Spleen (tissue), 11 donors: Measurements from ENCODE around the gene PPM1H. TPM values are rescaled to one million over a fixed set of nuclear protein-coding genes. Genes with fewer than 3 reads are reported as not detected.

Experiments
- DNase-seq: peaks from one replicate; pipeline ENCODE4 v3.0.0-alpha.2; 2020
- H3K27ac ChIP-seq, 8 donors: fragments of 200-600 bp; sonication (generic) in 7 of 8; 1 replicate in 4 of 8; 2 replicates in 4 of 8; pipeline versions ENCODE4 v1.5.0 to v1.8.0; 2016 to 2021; ENCODE audit warnings: inconsistent platforms in 4 of 8, mild to moderate bottlenecking in 4 of 8, moderate library complexity in 1 of 8
- H3K27me3 ChIP-seq, 7 donors: fragments of 200-600 bp; sonication (generic) in 6 of 7; replicated peaks in 1 of 7; 1 replicate in 4 of 7; 2 replicates in 3 of 7; pipeline versions ENCODE4 v1.5.0 to v1.8.0; 2016 to 2021; ENCODE audit warnings: inconsistent platforms in 3 of 7, mild to moderate bottlenecking in 1 of 7
- H3K36me3 ChIP-seq, 6 donors: fragments of 200-600 bp; sonication (generic) in 5 of 6; 1 replicate in 4 of 6; 2 replicates in 2 of 6; pipeline versions ENCODE4 v1.5.0 to v1.8.0; 2016 to 2021; ENCODE audit warnings: inconsistent platforms in 2 of 6
- H3K4me1 ChIP-seq, 6 donors: fragments of 200-600 bp; sonication (generic) in 5 of 6; 1 replicate in 3 of 6; 2 replicates in 3 of 6; pipeline versions ENCODE4 v1.5.0 to v1.8.0; 2016 to 2021; ENCODE audit warnings: inconsistent platforms in 3 of 6
- H3K4me3 ChIP-seq, 8 donors: fragments of 200-600 bp; sonication (generic) in 7 of 8; 1 replicate in 4 of 8; 2 replicates in 4 of 8; pipeline versions ENCODE4 v1.5.0 to v1.8.0; 2016 to 2021; ENCODE audit warnings: inconsistent platforms in 4 of 8, mild to moderate bottlenecking in 4 of 8, moderate library complexity in 2 of 8
- H3K9me3 ChIP-seq, 8 donors: fragments of 200-600 bp; sonication (generic) in 7 of 8; 1 replicate in 4 of 8; 2 replicates in 4 of 8; pipeline versions ENCODE4 v1.5.0 to v1.8.0; 2016 to 2021; ENCODE audit warnings: inconsistent platforms in 4 of 8
- CTCF ChIP-seq, 11 experiments: fragments of 200-600 bp in 7 of 11; fragments of 450-650 bp in 4 of 11; sonication (generic) in 4 of 11; IDR thresholded peaks in 8 of 11; conservative IDR thresholded peaks in 3 of 11; 1 replicate in 7 of 11; 2 replicates in 4 of 11; pipeline versions ENCODE4 v1.4.0 to v1.8.0; 2016 to 2021; ENCODE audit warnings: antibody characterized with exemption in 11 of 11, inconsistent platforms in 4 of 11, mild to moderate bottlenecking in 1 of 11
- POLR2A ChIP-seq, 3 donors: fragments of 450-650 bp; IDR thresholded peaks; one replicate each; pipeline ENCODE4 v1.5.1; 2017; ENCODE audit warnings: antibody characterized with exemption in 3 of 3, mild to moderate bottlenecking in 1 of 3
- POLR2AphosphoS5 ChIP-seq, 3 donors: sonication (generic); formaldehyde crosslinking; IDR thresholded peaks; one replicate each; pipeline ENCODE4 v1.5.1; 2017; ENCODE audit warnings: antibody characterized with exemption in 3 of 3
- WGBS, 5 donors: extraction: QIAGEN DNeasy Blood & Tissue Kit in 3 of 5; methylation state at CpG; one replicate each; pipeline versions ENCODE4 v1.1.5 to v1.1.7; 2013 to 2018; 5-methylcytosine and 5-hydroxymethylcytosine counted together
- intact Hi-C: fragments of 100-400 bp; cut with DNase I; formaldehyde crosslinking; loops from one replicate; pipeline ENCODE4 v1.15.0; 2023; ENCODE audit warnings: low total_unique reads
- polyA plus RNA-seq, 3 donors: library from polyadenylated mRNA; stranded (reverse); fragments of 200-250 nt; gene quantifications; one replicate each; pipeline ENCODE4 v1.2.1, GENCODE V29; 2013
- total RNA-seq, 7 donors: library from RNA; depleted of rRNA in 3 of 7; stranded (reverse); fragments of >200 nt in 3 of 7; fragmentation: NEBNext Ultra II Directional in 4 of 7; extraction: Animal tissue kit (Norgen Biotek cat#: 25700) in 4 of 7; gene quantifications; one replicate each; pipeline versions ENCODE4 v1.1.0 to v1.2.1, GENCODE V29; 2016 to 2021
- donor health status: healthy with polysubstance abuse.
- donor health status: DM: no; HTN: no; CAD: no; lungs with moderate emphysema.
- donor health status: DM: no; HTN: no; CAD: no.
- donor health status: Bipolar disorder and iron deficiency.
- donor health status: healthy.
- donor health status: DM: no; HTN: no; CAD: no.
- donor health status: DM: yes; HTN: yes; CAD: no.

Gene PPM1H
- total and polyA plus RNA-seq, 10 donors, result 0.17 to 3.9 (median 1.9) TPM

GRCh38 chr12:62802321-62802720 is 132.6 kb downstream of the PPM1H start:
- no peaks in the 10 kb centered on the region for H3K9me3 ChIP-seq
- H3K36me3 ChIP-seq, result peaks cover 0 to 6% (median 0%) of the 10 kb centered on the region in 6 donors
- H3K4me1 ChIP-seq, result no peaks in the 10 kb centered on the region
- no peak overlapping the region for H3K27ac ChIP-seq
- no peak for TF ChIP-seq POLR2AphosphoS5 (IDR thresholded peaks at IDR 0.05)
- no peak overlapping the region for H3K4me3 ChIP-seq
- intact Hi-C loops, result no loop called here
- no peak for DNase-seq
- no peaks in the 10 kb centered on the region for H3K27me3 ChIP-seq
- 95 to 97% (median 95%) methylated on average over 7 of the region's 7 CpGs for WGBS, 5 donors

DNA sequence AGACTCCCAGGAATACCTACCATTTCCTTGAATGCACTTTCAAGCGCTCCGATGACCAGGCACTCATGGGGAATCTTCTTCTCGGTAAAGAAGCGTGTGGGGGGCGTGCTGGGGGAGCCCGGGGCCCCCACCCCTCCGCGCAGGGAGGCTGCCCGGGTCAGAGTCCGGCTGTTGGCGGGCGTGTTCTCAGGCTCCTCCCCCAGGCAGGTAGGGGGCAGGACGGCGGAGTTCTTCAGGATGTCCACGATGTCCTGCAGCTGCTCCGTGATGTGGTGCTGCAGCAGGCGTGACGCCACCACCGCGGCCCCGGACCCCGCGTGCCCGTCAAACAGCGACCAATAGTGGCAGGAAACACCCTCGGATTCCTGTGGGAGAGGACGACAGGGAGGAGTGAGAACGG is 133.2 kb downstream of the PPM1H start:
- Histone ChIP-seq H3K36me3 (peaks cover 0 to 6% (median 0%) of the 10 kb centered on the region in 6 donors), H3K4me1 (no peaks in the 10 kb centered on the region), H3K27ac (no peak overlapping the region), H3K9me3 (no peaks in the 10 kb centered on the region), H3K27me3 (no peaks in the 10 kb centered on the region), H3K4me3 (no peak overlapping the region)
- intact Hi-C loops, result no loop called here
- no peak for DNase-seq
- TF ChIP-seq POLR2AphosphoS5 (IDR thresholded peaks at IDR 0.05) (no peak), CTCF (IDR thresholded peaks at IDR 0.05 in 8 of 11, conservative IDR thresholded peaks at IDR 0.05 in 3 of 11) (no peak), POLR2A (IDR thresholded peaks at IDR 0.05) (no peak)
- 88 to 94% (median 92%) methylated on average over 22 to 28 of the region's 28 CpGs for WGBS, 5 donors

- Histone ChIP-seq H3K27me3 (no peaks in the 10 kb centered on the region), H3K36me3 (peaks cover 0 to 6% (median 0%) of the 10 kb centered on the region in 6 donors), H3K4me1 (no peaks in the 10 kb centered on the region), H3K4me3 (no peak overlapping the region), H3K9me3 (no peaks in the 10 kb centered on the region), H3K27ac (no peak overlapping the region)
- no peak for DNase-seq
- intact Hi-C loops, result no loop called here
- no peak for TF ChIP-seq CTCF (IDR thresholded peaks at IDR 0.05 in 8 of 11, conservative IDR thresholded peaks at IDR 0.05 in 3 of 11)
- TF ChIP-seq POLR2A (IDR thresholded peaks at IDR 0.05), result no peak
- TF ChIP-seq POLR2AphosphoS5 (IDR thresholded peaks at IDR 0.05), result no peak
- WGBS, 5 donors, result 88 to 94% (median 90%) methylated on average over 13 of the region's 13 CpGs
These were observed 134.1 kb downstream of the PPM1H start for GRCh38 chr12:62800707-62801400.

GRCh38 chr12:62799766-62800406 is 135.1 kb downstream of the PPM1H start:
- Histone ChIP-seq H3K27me3 (no peaks in the 10 kb centered on the region), H3K27ac (no peak overlapping the region), H3K4me1 (no peaks in the 10 kb centered on the region), H3K36me3 (peaks cover 0 to 6% (median 0%) of the 10 kb centered on the region in 6 donors), H3K4me3 (no peak overlapping the region), H3K9me3 (no peaks in the 10 kb centered on the region)
- intact Hi-C loops, result loop anchor here (5.0 kb wide), 2 partner anchors 218 to 363 kb away; no protein-coding TSS in a partner anchor
- WGBS, 5 donors, result 62 to 86% (median 80%) methylated on average over 9 of the region's 9 CpGs
- no peak for DNase-seq
- TF ChIP-seq POLR2A (IDR thresholded peaks at IDR 0.05) (no peak), CTCF (IDR thresholded peaks at IDR 0.05 in 8 of 11, conservative IDR thresholded peaks at IDR 0.05 in 3 of 11) (no peak), POLR2AphosphoS5 (IDR thresholded peaks at IDR 0.05) (no peak)
